Tibial artery (tissue), 4 donors: ENCODE measurements around the gene EMC6.
A peak's percentile ranks its signal among the peaks of the same experiment; 100 is the strongest.

ENCODE experiments used
- DNase-seq, 2 donors: peaks; one replicate each; pipeline ENCODE4 v3.0.0-alpha.2; 2019
- H3K27ac ChIP-seq, 2 donors: fragments of 200-600 bp; sonication (generic) in 1 of 2; 1 replicate in 1 of 2; 2 replicates in 1 of 2; pipeline ENCODE4 v1.5.1; 2018 to 2019; ENCODE audit warnings: mild to moderate bottlenecking in 1 of 2
- H3K27me3 ChIP-seq, 2 donors: fragments of 200-600 bp; sonication (generic) in 1 of 2; one replicate each; pipeline versions ENCODE4 v1.5.1 to v1.6.0; 2016 to 2019
- H3K36me3 ChIP-seq, 3 donors: fragments of 200-600 bp; sonication (generic) in 2 of 3; one replicate each; pipeline ENCODE4 v1.5.1; 2016 to 2019; ENCODE audit warnings: mild to moderate bottlenecking in 2 of 3
- H3K4me1 ChIP-seq, 4 donors: fragments of 200-600 bp; sonication (generic) in 2 of 4; 1 replicate in 3 of 4; 2 replicates in 1 of 4; pipeline ENCODE4 v1.5.1; 2016 to 2019
- H3K4me3 ChIP-seq, 2 donors: fragments of 200-600 bp; sonication (generic) in 1 of 2; 1 replicate in 1 of 2; 2 replicates in 1 of 2; pipeline ENCODE4 v1.5.1; 2018 to 2019; ENCODE audit warnings: mild to moderate bottlenecking in 2 of 2
- H3K9me3 ChIP-seq, 3 donors: fragments of 200-600 bp; sonication (generic) in 1 of 3; one replicate each; pipeline ENCODE4 v1.5.1; 2016 to 2019
- CTCF ChIP-seq, 2 experiments: fragments of 200-600 bp in 1 of 2; fragments of 450-650 bp in 1 of 2; IDR thresholded peaks; one replicate each; pipeline ENCODE4 v1.5.1; 2017 to 2019; ENCODE audit warnings: antibody characterized with exemption in 2 of 2, mild to moderate bottlenecking in 1 of 2, moderate library complexity in 1 of 2
- intact Hi-C: fragments of 100-400 bp; cut with DNase I; formaldehyde crosslinking; loops from one replicate; pipeline ENCODE4 v1.15.0; 2023; ENCODE audit warnings: low total_unique reads

The EMC6 gene

GRCh38 chr17:3657588-3657869, 11.1 kb upstream of the EMC6 start:
- intact Hi-C loops: no loop called here
- Histone ChIP-seq H3K4me1 (peaks cover 0 to 32% (median 31%) of the 10 kb centered on the region in 4 donors), H3K36me3 (peaks cover 0 to 31% (median 5%) of the 10 kb centered on the region in 3 donors), H3K27ac (peak overlapping the region in 1 of 2 donors; percentile 85), H3K9me3 (no peaks in the 10 kb centered on the region), H3K4me3 (no peak overlapping the region), H3K27me3 (no peaks in the 10 kb centered on the region)
- no peak for DNase-seq
- no peak for TF ChIP-seq CTCF (IDR thresholded peaks at IDR 0.05)

GRCh38 chr17:3657874-3658783, 10.5 kb upstream of the EMC6 start:
- no peak overlapping the region for H3K4me3 ChIP-seq
- DNase-seq: no peak
- H3K9me3 ChIP-seq: no peaks in the 10 kb centered on the region
- no peak for TF ChIP-seq CTCF (IDR thresholded peaks at IDR 0.05)
- H3K36me3 ChIP-seq: peaks cover under 1 to 37% (median 11%) of the 10 kb centered on the region in 3 donors
- H3K27ac ChIP-seq: peak overlapping the region; percentile 85 to 89
- intact Hi-C loops: no loop called here
- H3K27me3 ChIP-seq: no peaks in the 10 kb centered on the region
- peaks cover 0 to 32% (median 31%) of the 10 kb centered on the region in 4 donors for H3K4me1 ChIP-seq

- Histone ChIP-seq H3K4me1 (peaks cover 0 to 32% (median 31%) of the 10 kb centered on the region in 4 donors), H3K27me3 (no peaks in the 10 kb centered on the region), H3K9me3 (no peaks in the 10 kb centered on the region), H3K36me3 (peaks cover 9 to 45% (median 19%) of the 10 kb centered on the region in 3 donors), H3K4me3 (no peak overlapping the region), H3K27ac (peak overlapping the region; percentile 85 to 89)
- intact Hi-C loops: no loop called here
- TF ChIP-seq CTCF (IDR thresholded peaks at IDR 0.05): no peak
- no peak for DNase-seq
Measured at GRCh38 chr17:3658784-3659449, 9.7 kb upstream of the EMC6 start.

- no peaks in the 10 kb centered on the region for H3K27me3 ChIP-seq
- peak; percentile 18 to 56 for TF ChIP-seq CTCF (IDR thresholded peaks at IDR 0.05)
- H3K4me3 ChIP-seq: no peak overlapping the region
- peaks cover 0 to 32% (median 31%) of the 10 kb centered on the region in 4 donors for H3K4me1 ChIP-seq
- intact Hi-C loops: loop anchor here (10.0 kb wide), 1 partner anchor 945 kb away; the partner anchor contains the start of gene CLUH
- peaks cover 16 to 52% (median 26%) of the 10 kb centered on the region in 3 donors for H3K36me3 ChIP-seq
- peak; percentile 89 to 94 for DNase-seq
- H3K9me3 ChIP-seq: no peaks in the 10 kb centered on the region
- H3K27ac ChIP-seq: peak overlapping the region; percentile 85 to 89
Measured at GRCh38 chr17:3659541-3660111, 9.0 kb upstream of the EMC6 start.

GRCh38 chr17:3660311-3660891, 8.2 kb upstream of the EMC6 start:
- H3K36me3 ChIP-seq: peaks cover 21 to 57% (median 32%) of the 10 kb centered on the region in 3 donors
- TF ChIP-seq CTCF (IDR thresholded peaks at IDR 0.05): no peak

More at GRCh38 chr17:3660311-3660891, 8.2 kb upstream of the EMC6 start:
- no peaks in the 10 kb centered on the region for H3K9me3 ChIP-seq
- H3K27ac ChIP-seq: peak overlapping the region; percentile 85 to 89
- peaks cover 0 to 32% (median 31%) of the 10 kb centered on the region in 4 donors for H3K4me1 ChIP-seq
- no peak overlapping the region for H3K4me3 ChIP-seq
- no peaks in the 10 kb centered on the region for H3K27me3 ChIP-seq
- peak in 1 of 2 donors; percentile 86 for DNase-seq
- intact Hi-C loops: loop anchor here (10.0 kb wide), 1 partner anchor 946 kb away; the partner anchor contains the start of gene CLUH
